ENCODE results near the gene B4GALT1. TPM values are rescaled to one million over a fixed set of nuclear protein-coding genes. Genes with fewer than 3 reads are reported as not detected.

Gene B4GALT1
- total and polyA plus RNA-seq, 2 of the 8 experiments (the other 6 are each of a cell fraction or from before 2014, with no cell fraction given) = 12.8 to 18.2 TPM

DNA sequence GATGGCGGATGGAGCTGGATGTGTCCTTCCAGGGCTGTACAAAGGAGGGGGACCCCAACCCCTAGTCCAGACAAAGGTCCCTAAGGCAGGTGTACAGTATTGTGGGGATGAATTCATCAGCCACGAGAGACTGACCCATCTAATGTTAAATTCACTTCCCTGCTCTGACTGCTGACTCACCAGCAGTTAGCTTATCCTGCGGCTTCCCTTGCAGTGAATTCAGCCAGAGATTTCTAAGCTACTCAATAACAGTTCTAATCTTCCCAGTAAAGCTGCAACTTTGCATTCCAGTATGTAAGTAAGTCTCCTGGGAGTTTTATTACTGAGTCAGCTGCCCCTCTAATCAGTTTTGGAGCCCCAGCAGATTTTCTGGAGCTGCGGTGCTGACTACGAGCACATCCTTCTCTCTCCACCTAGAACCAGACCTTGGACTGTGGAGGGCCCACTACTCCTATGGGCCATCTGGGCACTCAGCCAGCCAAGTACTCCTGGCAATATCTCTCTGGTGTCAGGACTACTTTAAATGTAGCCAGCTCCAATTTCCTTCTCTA, 16.1 kb downstream of the B4GALT1 start (continued):
- TF ChIP-seq, protein P1, sequence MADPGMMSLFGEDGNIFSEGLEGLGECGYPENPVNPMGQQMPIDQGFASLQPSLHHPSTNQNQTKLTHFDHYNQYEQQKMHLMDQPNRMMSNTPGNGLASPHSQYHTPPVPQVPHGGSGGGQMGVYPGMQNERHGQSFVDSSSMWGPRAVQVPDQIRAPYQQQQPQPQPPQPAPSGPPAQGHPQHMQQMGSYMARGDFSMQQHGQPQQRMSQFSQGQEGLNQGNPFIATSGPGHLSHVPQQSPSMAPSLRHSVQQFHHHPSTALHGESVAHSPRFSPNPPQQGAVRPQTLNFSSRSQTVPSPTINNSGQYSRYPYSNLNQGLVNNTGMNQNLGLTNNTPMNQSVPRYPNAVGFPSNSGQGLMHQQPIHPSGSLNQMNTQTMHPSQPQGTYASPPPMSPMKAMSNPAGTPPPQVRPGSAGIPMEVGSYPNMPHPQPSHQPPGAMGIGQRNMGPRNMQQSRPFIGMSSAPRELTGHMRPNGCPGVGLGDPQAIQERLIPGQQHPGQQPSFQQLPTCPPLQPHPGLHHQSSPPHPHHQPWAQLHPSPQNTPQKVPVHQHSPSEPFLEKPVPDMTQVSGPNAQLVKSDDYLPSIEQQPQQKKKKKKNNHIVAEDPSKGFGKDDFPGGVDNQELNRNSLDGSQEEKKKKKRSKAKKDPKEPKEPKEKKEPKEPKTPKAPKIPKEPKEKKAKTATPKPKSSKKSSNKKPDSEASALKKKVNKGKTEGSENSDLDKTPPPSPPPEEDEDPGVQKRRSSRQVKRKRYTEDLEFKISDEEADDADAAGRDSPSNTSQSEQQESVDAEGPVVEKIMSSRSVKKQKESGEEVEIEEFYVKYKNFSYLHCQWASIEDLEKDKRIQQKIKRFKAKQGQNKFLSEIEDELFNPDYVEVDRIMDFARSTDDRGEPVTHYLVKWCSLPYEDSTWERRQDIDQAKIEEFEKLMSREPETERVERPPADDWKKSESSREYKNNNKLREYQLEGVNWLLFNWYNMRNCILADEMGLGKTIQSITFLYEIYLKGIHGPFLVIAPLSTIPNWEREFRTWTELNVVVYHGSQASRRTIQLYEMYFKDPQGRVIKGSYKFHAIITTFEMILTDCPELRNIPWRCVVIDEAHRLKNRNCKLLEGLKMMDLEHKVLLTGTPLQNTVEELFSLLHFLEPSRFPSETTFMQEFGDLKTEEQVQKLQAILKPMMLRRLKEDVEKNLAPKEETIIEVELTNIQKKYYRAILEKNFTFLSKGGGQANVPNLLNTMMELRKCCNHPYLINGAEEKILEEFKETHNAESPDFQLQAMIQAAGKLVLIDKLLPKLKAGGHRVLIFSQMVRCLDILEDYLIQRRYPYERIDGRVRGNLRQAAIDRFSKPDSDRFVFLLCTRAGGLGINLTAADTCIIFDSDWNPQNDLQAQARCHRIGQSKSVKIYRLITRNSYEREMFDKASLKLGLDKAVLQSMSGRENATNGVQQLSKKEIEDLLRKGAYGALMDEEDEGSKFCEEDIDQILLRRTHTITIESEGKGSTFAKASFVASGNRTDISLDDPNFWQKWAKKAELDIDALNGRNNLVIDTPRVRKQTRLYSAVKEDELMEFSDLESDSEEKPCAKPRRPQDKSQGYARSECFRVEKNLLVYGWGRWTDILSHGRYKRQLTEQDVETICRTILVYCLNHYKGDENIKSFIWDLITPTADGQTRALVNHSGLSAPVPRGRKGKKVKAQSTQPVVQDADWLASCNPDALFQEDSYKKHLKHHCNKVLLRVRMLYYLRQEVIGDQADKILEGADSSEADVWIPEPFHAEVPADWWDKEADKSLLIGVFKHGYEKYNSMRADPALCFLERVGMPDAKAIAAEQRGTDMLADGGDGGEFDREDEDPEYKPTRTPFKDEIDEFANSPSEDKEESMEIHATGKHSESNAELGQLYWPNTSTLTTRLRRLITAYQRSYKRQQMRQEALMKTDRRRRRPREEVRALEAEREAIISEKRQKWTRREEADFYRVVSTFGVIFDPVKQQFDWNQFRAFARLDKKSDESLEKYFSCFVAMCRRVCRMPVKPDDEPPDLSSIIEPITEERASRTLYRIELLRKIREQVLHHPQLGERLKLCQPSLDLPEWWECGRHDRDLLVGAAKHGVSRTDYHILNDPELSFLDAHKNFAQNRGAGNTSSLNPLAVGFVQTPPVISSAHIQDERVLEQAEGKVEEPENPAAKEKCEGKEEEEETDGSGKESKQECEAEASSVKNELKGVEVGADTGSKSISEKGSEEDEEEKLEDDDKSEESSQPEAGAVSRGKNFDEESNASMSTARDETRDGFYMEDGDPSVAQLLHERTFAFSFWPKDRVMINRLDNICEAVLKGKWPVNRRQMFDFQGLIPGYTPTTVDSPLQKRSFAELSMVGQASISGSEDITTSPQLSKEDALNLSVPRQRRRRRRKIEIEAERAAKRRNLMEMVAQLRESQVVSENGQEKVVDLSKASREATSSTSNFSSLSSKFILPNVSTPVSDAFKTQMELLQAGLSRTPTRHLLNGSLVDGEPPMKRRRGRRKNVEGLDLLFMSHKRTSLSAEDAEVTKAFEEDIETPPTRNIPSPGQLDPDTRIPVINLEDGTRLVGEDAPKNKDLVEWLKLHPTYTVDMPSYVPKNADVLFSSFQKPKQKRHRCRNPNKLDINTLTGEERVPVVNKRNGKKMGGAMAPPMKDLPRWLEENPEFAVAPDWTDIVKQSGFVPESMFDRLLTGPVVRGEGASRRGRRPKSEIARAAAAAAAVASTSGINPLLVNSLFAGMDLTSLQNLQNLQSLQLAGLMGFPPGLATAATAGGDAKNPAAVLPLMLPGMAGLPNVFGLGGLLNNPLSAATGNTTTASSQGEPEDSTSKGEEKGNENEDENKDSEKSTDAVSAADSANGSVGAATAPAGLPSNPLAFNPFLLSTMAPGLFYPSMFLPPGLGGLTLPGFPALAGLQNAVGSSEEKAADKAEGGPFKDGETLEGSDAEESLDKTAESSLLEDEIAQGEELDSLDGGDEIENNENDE (IDR thresholded peaks at IDR 0.05; ENCODE audit: insufficient replicate concordance, low read length) = no peak
- no peak for TF ChIP-seq YY1 (IDR thresholded peaks at IDR 0.05; ENCODE audit: low read depth, low read length)
- TF ChIP-seq POU5F1 (IDR thresholded peaks at IDR 0.05; ENCODE audit: low read depth, low read length) = no peak
- TF ChIP-seq SIX5 (IDR thresholded peaks at IDR 0.05; ENCODE audit: low read depth, low read length) = no peak
- no peak for TF ChIP-seq SP2 (IDR thresholded peaks at IDR 0.05; ENCODE audit: low read length)
- TF ChIP-seq BRCA1 (IDR thresholded peaks at IDR 0.05; ENCODE audit: low read depth, low read length) = no peak
- TF ChIP-seq CHD2 (IDR thresholded peaks at IDR 0.05; ENCODE audit: low read length) = no peak
- TF ChIP-seq KDM5A (IDR thresholded peaks at IDR 0.05; ENCODE audit: low read length) = no peak
- no peak for TF ChIP-seq MAFK (IDR thresholded peaks at IDR 0.05; ENCODE audit: low read depth, low read length)
- TF ChIP-seq RAD21 (IDR thresholded peaks at IDR 0.05 in 1 of 2, conservative IDR thresholded peaks at IDR 0.05 in 1 of 2; ENCODE audit: low read depth in 2 of 2, low read length in 2 of 2) = no peak
- TF ChIP-seq GABPA (IDR thresholded peaks at IDR 0.05; ENCODE audit: borderline replicate concordance, insufficient read depth, low read length) = no peak
- no peak for TF ChIP-seq RFX5 (IDR thresholded peaks at IDR 0.05; ENCODE audit: borderline replicate concordance, low read depth, low read length)
